Gastrocnemius medialis (tissue), 4 donors: ENCODE measurements around the gene PRKN. TPM values are rescaled to one million over a fixed set of nuclear protein-coding genes. Genes with fewer than 3 reads are reported as not detected.
"Not testable (repeated sequence)": the region's sequence is repeated elsewhere in the genome, so short reads cannot be mapped to it uniquely, and the experiment has no call there.

ENCODE experiments used
- ATAC-seq, 2 donors: fragments of 150-250 bp; one replicate each; pipeline ENCODE4 v1.9.1; 2016
- DNase-seq, 2 donors: peaks; one replicate each; pipeline ENCODE4 v3.0.0-alpha.2; 2019
- H3K27ac ChIP-seq, 4 donors: fragments of 200-600 bp; sonication (generic); 1 replicate in 1 of 4; 2 replicates in 3 of 4; pipeline ENCODE4 v1.5.1; 2016 to 2018; ENCODE audit warnings: mild to moderate bottlenecking in 2 of 4, moderate library complexity in 1 of 4
- H3K27me3 ChIP-seq, 3 donors: fragments of 200-600 bp; sonication (generic) in 2 of 3; 1 replicate in 1 of 3; 2 replicates in 2 of 3; pipeline versions ENCODE4 v1.5.1 to v1.6.0; 2016 to 2019; ENCODE audit warnings: mild to moderate bottlenecking in 1 of 3, moderate library complexity in 1 of 3
- H3K36me3 ChIP-seq, 2 donors: fragments of 200-600 bp; sonication (generic) in 1 of 2; one replicate each; pipeline ENCODE4 v1.5.1; 2017 to 2018
- H3K4me1 ChIP-seq, 2 donors: fragments of 200-600 bp; sonication (generic) in 1 of 2; one replicate each; pipeline ENCODE4 v1.5.1; 2016 to 2017; ENCODE audit warnings: mild to moderate bottlenecking in 2 of 2
- H3K4me3 ChIP-seq, 4 donors: fragments of 200-600 bp; sonication (generic) in 3 of 4; 1 replicate in 1 of 4; 2 replicates in 3 of 4; pipeline ENCODE4 v1.5.1; 2016 to 2019; ENCODE audit warnings: mild to moderate bottlenecking in 2 of 4
- H3K9me3 ChIP-seq, 3 donors: fragments of 200-600 bp; sonication (generic) in 2 of 3; 1 replicate in 1 of 3; 2 replicates in 2 of 3; pipeline ENCODE4 v1.5.1; 2016 to 2019
- CTCF ChIP-seq, 5 experiments: fragments of 450-650 bp in 3 of 5; fragments of 200-600 bp in 2 of 5; sonication (generic) in 2 of 5; IDR thresholded peaks in 4 of 5; conservative IDR thresholded peaks in 1 of 5; 1 replicate in 4 of 5; 2 replicates in 1 of 5; pipeline ENCODE4 v1.5.1; 2016 to 2019; ENCODE audit warnings: antibody characterized with exemption in 5 of 5, mild to moderate bottlenecking in 3 of 5, moderate library complexity in 3 of 5
- POLR2A ChIP-seq, 2 donors: fragments of 450-650 bp; IDR thresholded peaks; one replicate each; pipeline ENCODE4 v1.6.1; 2017; ENCODE audit warnings: antibody characterized with exemption in 2 of 2, mild to moderate bottlenecking in 2 of 2, moderate library complexity in 2 of 2
- in situ Hi-C, 4 donors: fragments of 200-750 bp; cut with MboI; loops; one replicate each; pipeline versions ENCODE4 v1.15.0 to v1.8.0; 2017; ENCODE audit warnings: low sequenced_read_pairs in 4 of 4
- intact Hi-C: fragments of 100-400 bp; cut with DNase I; formaldehyde crosslinking; loops from one replicate; pipeline ENCODE4 v1.15.1; 2023; ENCODE audit warnings: low total_unique reads
- total RNA-seq, 4 donors: library from RNA; depleted of rRNA; stranded (reverse); fragments of >200 nt; gene quantifications; one replicate each; pipeline versions ENCODE4 v1.1.0 to v1.2.3, GENCODE V29; 2016

The PRKN gene
- total RNA-seq, 4 donors from 2014 or later, result 8.4 to 21.6 (median 13.7) TPM

DNA sequence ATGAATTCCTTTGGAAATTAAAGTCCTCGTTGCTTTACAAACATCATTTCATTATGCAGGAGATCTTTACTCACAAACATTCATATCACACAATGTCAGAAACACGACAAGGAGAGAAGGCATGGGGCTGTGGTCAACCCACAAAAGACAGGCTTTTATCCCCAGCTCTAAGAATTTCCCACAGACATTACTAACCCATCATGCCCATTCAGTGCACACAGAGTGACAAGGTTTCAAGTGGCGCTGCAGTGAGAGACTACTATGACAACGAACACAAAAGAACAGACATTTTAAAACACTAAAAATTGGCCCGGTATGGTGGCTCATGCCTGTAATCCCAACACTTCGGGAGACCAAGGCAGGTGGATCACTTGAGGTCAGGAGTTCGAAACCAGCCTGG is 873.9 kb downstream of the PRKN start:
- intact Hi-C loops, result no loop called here
- Histone ChIP-seq H3K9me3 (no peaks in the 10 kb centered on the region), H3K27ac (no peak overlapping the region), H3K36me3 (no peaks in the 10 kb centered on the region), H3K27me3 (no peaks in the 10 kb centered on the region), H3K4me3 (no peak overlapping the region), H3K4me1 (no peaks in the 10 kb centered on the region)
- no peak for DNase-seq
- TF ChIP-seq CTCF (IDR thresholded peaks at IDR 0.05 in 4 of 5, conservative IDR thresholded peaks at IDR 0.05 in 1 of 5) (no peak), POLR2A (IDR thresholded peaks at IDR 0.05) (no peak)
- in situ Hi-C loops, result no loop called here
- ATAC-seq, result no peak

DNA sequence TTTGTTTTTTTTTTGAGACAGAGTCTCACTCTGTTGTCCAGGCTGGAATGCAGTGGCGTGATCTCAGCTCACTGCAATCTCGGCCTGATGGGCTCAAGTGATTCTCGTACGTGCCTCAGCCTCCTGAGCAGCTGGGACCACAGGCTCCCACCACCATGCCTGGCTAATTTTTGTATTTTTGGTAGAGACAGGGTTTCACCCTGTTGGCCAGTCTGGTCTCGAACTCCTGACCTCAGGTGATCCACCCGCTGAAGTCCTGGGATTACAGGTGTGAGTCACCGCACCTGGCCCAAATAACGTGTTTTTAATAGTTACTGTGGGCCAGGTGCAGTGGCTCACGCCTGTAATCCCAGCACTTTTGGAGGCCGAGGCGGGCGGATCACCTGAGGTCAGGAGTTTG is 876.1 kb downstream of the PRKN start:
- DNase-seq, H3K27ac ChIP-seq, H3K36me3 ChIP-seq, intact Hi-C loops, H3K9me3 ChIP-seq, H3K4me3 ChIP-seq, ATAC-seq, in situ Hi-C loops, H3K27me3 ChIP-seq, H3K4me1 ChIP-seq: not testable (repeated sequence)

DNA sequence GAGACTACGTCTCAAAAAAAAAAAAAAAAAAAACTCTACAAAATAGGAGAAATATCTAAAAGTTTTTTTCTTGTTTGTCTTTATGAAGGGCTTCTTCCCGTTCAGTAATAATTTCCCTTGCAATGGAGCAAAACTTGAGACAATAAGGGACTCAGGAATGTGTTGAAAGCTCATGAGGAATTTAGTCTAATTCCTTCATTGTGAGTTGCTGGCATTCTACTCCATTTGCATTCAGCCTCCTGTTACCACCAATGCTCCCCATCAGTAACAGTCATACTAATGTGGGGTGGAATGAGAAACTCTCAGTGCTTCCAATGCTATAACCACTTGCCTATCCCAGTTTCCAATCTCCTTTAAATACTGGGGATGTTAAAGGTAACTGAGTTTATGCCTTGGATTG is 877.0 kb downstream of the PRKN start:
- ATAC-seq (no peak), DNase-seq (no peak)
- no peaks in the 10 kb centered on the region for H3K4me1 ChIP-seq
- H3K9me3 ChIP-seq, result no peaks in the 10 kb centered on the region
- intact Hi-C loops (no loop called here), in situ Hi-C loops (no loop called here)
- no peak overlapping the region for H3K27ac ChIP-seq
- H3K4me3 ChIP-seq, result no peak overlapping the region
- TF ChIP-seq CTCF (IDR thresholded peaks at IDR 0.05 in 4 of 5, conservative IDR thresholded peaks at IDR 0.05 in 1 of 5) (no peak), POLR2A (IDR thresholded peaks at IDR 0.05) (no peak)
- H3K27me3 ChIP-seq, result no peaks in the 10 kb centered on the region
- H3K36me3 ChIP-seq, result no peaks in the 10 kb centered on the region

- Histone ChIP-seq H3K36me3 (no peaks in the 10 kb centered on the region), H3K4me1 (no peaks in the 10 kb centered on the region), H3K27ac (no peak overlapping the region), H3K27me3 (no peaks in the 10 kb centered on the region), H3K9me3 (no peaks in the 10 kb centered on the region), H3K4me3 (no peak overlapping the region)
- intact Hi-C loops (no loop called here), in situ Hi-C loops (no loop called here)
- DNase-seq, result no peak
- no peak for ATAC-seq
- TF ChIP-seq POLR2A (IDR thresholded peaks at IDR 0.05) (no peak), CTCF (IDR thresholded peaks at IDR 0.05 in 4 of 5, conservative IDR thresholded peaks at IDR 0.05 in 1 of 5) (no peak)
These were observed 879.9 kb downstream of the PRKN start for GRCh38 chr6:161847628-161848027.

DNA sequence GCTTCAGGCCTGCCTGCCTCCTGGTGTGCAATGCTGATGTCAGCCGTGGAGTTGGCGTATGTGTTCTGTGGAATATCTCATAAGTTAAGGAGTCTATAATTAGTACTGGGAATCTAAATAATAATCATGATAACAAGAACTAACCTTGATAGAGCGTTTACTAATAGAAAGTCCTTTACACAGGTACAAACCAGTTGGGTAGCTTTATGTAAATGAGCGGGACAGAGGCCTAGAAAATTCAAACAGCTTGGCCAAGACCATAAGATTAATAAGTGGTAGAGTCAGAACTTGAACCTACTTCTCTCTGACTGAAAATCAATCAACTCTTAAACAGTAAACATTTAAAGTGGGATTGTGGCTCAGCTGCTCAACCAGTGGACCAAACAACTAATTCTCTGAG is 882.8 kb downstream of the PRKN start:
- no peak overlapping the region for H3K27ac ChIP-seq
- H3K27me3 ChIP-seq, result no peaks in the 10 kb centered on the region
- no peak overlapping the region for H3K4me3 ChIP-seq
- ATAC-seq (no peak), DNase-seq (no peak)
- intact Hi-C loops (no loop called here), in situ Hi-C loops (no loop called here)
- no peaks in the 10 kb centered on the region for H3K36me3 ChIP-seq
- no peaks in the 10 kb centered on the region for H3K4me1 ChIP-seq
- H3K9me3 ChIP-seq, result no peaks in the 10 kb centered on the region
- TF ChIP-seq POLR2A (IDR thresholded peaks at IDR 0.05) (no peak), CTCF (IDR thresholded peaks at IDR 0.05 in 4 of 5, conservative IDR thresholded peaks at IDR 0.05 in 1 of 5) (no peak)
